ENCODE results near the gene PRSS12.

GRCh38 chr4:118265312-118266144 is 87.3 kb downstream of the PRSS12 start:
- no peak for TF ChIP-seq CTCF (IDR thresholded peaks at IDR 0.05 in 2 of 3, conservative IDR thresholded peaks at IDR 0.05 in 1 of 3; ENCODE audit: borderline replicate concordance in 1 of 3, insufficient read depth in 1 of 3, low read depth in 2 of 3, low read length in 2 of 3)
- TF ChIP-seq POLR2A (IDR thresholded peaks at IDR 0.05; ENCODE audit: borderline replicate concordance, extremely low read depth, insufficient read depth, insufficient read length): no peak
- no peak for TF ChIP-seq SP1 (IDR thresholded peaks at IDR 0.05; ENCODE audit: low read depth)
- no peak for TF ChIP-seq POLR2AphosphoS5 (IDR thresholded peaks at IDR 0.05; ENCODE audit: low read depth, low read length)
- no peak for TF ChIP-seq ZNF274 (IDR thresholded peaks at IDR 0.05; ENCODE audit: low read depth, low read length)
- TF ChIP-seq MAX (IDR thresholded peaks at IDR 0.05): no peak
- TF ChIP-seq EZH2phosphoT487 (IDR thresholded peaks at IDR 0.05; ENCODE audit: borderline replicate concordance): no peak
- no peak for TF ChIP-seq YY1 (IDR thresholded peaks at IDR 0.05; ENCODE audit: extremely low read depth, insufficient replicate concordance, low read depth, low read length)
- TF ChIP-seq RAD21 (IDR thresholded peaks at IDR 0.05; ENCODE audit: low read depth): no peak
- TF ChIP-seq EZH2 (IDR thresholded peaks at IDR 0.05): no peak
- TF ChIP-seq CEBPB (IDR thresholded peaks at IDR 0.05; ENCODE audit: low read depth): no peak
- TF ChIP-seq JUND (IDR thresholded peaks at IDR 0.05): no peak
- TF ChIP-seq ELF1 (IDR thresholded peaks at IDR 0.05; ENCODE audit: borderline replicate concordance, low read depth): no peak
